ENCODE measurements around the gene CDY2A. TPM values are rescaled to one million over a fixed set of nuclear protein-coding genes. Genes with fewer than 3 reads are reported as not detected.
"Not testable (repeated sequence)": the region's sequence is repeated elsewhere in the genome, so short reads cannot be mapped to it uniquely, and the experiment has no call there.

The CDY2A gene, protein sequence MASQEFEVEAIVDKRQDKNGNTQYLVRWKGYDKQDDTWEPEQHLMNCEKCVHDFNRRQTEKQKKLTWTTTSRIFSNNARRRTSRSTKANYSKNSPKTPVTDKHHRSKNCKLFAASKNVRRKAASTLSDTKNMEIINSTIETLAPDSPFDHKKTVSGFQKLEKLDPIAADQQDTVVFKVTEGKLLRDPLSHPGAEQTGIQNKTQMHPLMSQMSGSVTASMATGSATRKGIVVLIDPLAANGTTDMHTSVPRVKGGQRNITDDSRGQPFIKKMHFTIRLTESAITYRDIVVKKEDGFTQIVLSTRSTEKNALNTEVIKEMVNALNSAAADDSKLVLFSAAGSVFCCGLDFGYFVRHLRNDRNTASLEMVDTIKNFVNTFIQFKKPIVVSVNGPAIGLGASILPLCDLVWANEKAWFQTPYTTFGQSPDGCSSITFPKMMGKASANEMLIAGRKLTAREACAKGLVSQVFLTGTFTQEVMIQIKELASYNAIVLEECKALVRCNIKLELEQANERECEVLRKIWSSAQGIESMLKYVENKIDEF
- polyA plus RNA-seq (not detected in 2 replicates), polyA minus RNA-seq (not detected in 2 replicates)

DNA sequence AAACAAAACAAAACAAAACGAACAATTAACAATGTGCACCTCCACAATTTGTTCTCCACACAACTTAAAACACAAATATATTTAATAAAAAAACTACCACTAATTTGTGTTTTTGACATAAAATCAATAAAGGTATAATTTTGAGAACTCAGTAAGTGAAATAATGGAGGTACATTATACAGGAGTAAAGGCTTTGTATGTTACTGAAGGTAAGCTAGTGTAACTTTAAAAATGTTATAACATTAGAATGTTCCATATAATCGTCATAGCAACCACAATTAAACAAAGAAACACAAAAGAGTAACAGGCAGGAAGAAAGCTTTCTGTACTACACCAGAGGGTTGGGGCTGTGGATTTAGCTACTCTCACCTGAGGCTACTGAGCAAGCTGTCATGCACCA, at the start of gene CDY2A:
TSS of gene CDY2A (plus strand) at position 301 of the 400 bp plus-strand sequence. CDS start 328 bp downstream, outside the sequence.
- H3K9ac ChIP-seq (ENCODE audit: low read length); H3K9me3 ChIP-seq (ENCODE audit: low read length); H3K79me2 ChIP-seq (replicated peaks; ENCODE audit: insufficient read depth, low read length); H4K20me1 ChIP-seq (ENCODE audit: insufficient read depth); H3K4me3 ChIP-seq (ENCODE audit: low read length); H2AFZ ChIP-seq (ENCODE audit: low read depth, low read length); H3K27ac ChIP-seq (ENCODE audit: low read length); H3K36me3 ChIP-seq (ENCODE audit: insufficient read depth, low read length); H3K9me2 ChIP-seq (ENCODE audit: insufficient read depth, low read length); H3K4me2 ChIP-seq (ENCODE audit: low read length); H3K27me3 ChIP-seq (ENCODE audit: insufficient read depth, low read depth, low read length); H3F3A ChIP-seq (ENCODE audit: insufficient read depth, low read length, poor library complexity, severe bottlenecking): not testable (repeated sequence)

DNA sequence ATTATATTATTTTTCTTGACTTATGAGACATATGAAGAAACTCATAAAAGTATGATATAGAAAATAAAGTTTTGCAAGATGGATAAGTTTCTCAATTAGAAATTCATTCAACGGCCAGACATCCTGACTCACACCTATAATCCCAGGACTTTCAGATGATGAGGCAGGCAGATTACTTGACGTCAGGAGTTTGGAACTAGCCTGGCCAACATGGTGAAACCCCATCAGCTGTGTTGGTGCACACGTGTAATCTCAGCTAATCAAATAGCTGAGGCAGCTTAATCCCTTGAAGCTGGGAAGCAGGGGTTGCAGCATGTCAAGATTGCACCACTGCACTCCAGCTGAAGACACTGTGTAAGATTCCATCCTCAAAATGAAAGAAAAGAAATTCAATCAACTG, 28.0 kb upstream of the CDY2A start:
- not testable (repeated sequence) for H3K9ac ChIP-seq (ENCODE audit: low read length); H2AFZ ChIP-seq (ENCODE audit: low read depth, low read length); H3K79me2 ChIP-seq (replicated peaks; ENCODE audit: insufficient read depth, low read length); H4K20me1 ChIP-seq (ENCODE audit: insufficient read depth); H3K9me3 ChIP-seq (ENCODE audit: low read length); H3K27me3 ChIP-seq (ENCODE audit: insufficient read depth, low read depth, low read length); H3F3A ChIP-seq (ENCODE audit: insufficient read depth, low read length, poor library complexity, severe bottlenecking); H3K4me2 ChIP-seq (ENCODE audit: low read length); H3K9me2 ChIP-seq (ENCODE audit: insufficient read depth, low read length); H3K36me3 ChIP-seq (ENCODE audit: insufficient read depth, low read length); H3K27ac ChIP-seq (ENCODE audit: low read length); H3K4me3 ChIP-seq (ENCODE audit: low read length)

DNA sequence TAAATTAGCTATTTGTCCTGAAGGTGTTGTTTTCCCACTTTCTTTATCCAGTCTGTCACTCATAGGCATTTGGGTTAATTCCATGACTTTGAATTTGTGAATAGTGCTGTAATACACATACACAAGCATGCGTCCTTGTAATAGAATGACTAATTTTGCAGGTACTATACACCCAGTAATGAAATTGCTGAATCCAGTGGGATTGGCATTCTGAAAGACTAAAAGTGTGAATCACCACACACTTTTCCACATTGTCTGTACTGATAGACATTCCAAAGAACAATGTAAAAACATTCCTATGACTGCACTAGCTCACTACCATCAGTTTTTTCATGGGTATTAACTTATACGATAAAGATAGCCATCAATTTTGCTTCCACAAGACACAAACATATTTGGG, 27.3 kb upstream of the CDY2A start:
- not testable (repeated sequence) for H4K20me1 ChIP-seq (ENCODE audit: insufficient read depth); H3K27me3 ChIP-seq (ENCODE audit: insufficient read depth, low read depth, low read length); H2AFZ ChIP-seq (ENCODE audit: low read depth, low read length); H3K79me2 ChIP-seq (replicated peaks; ENCODE audit: insufficient read depth, low read length); H3K4me3 ChIP-seq (ENCODE audit: low read length); H3K4me2 ChIP-seq (ENCODE audit: low read length); H3K9me2 ChIP-seq (ENCODE audit: insufficient read depth, low read length); H3K9me3 ChIP-seq (ENCODE audit: low read length); H3K36me3 ChIP-seq (ENCODE audit: insufficient read depth, low read length); H3K27ac ChIP-seq (ENCODE audit: low read length); H3F3A ChIP-seq (ENCODE audit: insufficient read depth, low read length, poor library complexity, severe bottlenecking); H3K9ac ChIP-seq (ENCODE audit: low read length)

DNA sequence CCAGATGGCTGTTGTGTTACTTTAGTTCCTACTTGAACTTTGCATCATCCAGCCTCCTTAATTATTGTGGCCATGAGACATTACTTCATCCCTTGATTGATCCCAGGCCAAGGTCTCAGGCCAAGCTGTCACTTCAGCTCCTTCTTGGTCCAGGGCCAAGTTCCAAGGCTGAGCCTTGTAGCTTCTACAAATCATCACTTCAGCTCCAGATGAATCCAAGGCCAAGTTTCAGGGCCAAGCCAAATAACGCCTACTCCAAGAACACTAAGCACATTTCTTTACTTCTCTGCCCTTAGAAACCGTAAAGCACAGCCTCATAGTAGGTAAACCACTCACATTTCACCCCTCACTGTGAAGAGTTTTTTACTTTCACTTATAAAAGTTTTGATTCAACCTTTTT, 1.7 kb upstream of the CDY2A start:
- not testable (repeated sequence) for H4K20me1 ChIP-seq (ENCODE audit: insufficient read depth); H3K9ac ChIP-seq (ENCODE audit: low read length); H3K4me3 ChIP-seq (ENCODE audit: low read length); H3K36me3 ChIP-seq (ENCODE audit: insufficient read depth, low read length); H3K9me3 ChIP-seq (ENCODE audit: low read length); H3K9me2 ChIP-seq (ENCODE audit: insufficient read depth, low read length); H3K79me2 ChIP-seq (replicated peaks; ENCODE audit: insufficient read depth, low read length); H2AFZ ChIP-seq (ENCODE audit: low read depth, low read length); H3F3A ChIP-seq (ENCODE audit: insufficient read depth, low read length, poor library complexity, severe bottlenecking); H3K27ac ChIP-seq (ENCODE audit: low read length); H3K27me3 ChIP-seq (ENCODE audit: insufficient read depth, low read depth, low read length); H3K4me2 ChIP-seq (ENCODE audit: low read length)

DNA sequence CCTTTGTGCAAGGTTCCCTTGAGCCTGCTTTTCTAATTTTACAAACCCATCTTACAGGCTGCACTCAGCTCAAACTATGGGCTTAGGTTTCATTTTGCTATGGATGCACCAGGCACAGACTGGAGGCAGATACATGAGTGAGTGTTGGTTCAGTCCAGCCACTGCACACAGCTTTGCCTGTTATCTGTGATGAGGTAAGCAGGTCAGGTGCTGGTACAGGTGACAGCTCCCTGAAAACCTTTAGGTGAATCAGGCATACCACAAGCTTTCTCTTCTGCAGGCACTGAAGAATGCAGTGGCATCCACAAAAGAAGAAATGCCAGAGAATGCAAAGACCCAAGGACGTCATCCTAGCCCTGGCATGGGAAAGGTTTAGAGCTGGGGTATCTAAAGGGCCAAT, 3.3 kb downstream of the CDY2A start:
- H3K27me3 ChIP-seq (ENCODE audit: insufficient read depth, low read depth, low read length); H3K4me3 ChIP-seq (ENCODE audit: low read length); H3K36me3 ChIP-seq (ENCODE audit: insufficient read depth, low read length); H3K4me2 ChIP-seq (ENCODE audit: low read length); H3K9me3 ChIP-seq (ENCODE audit: low read length); H3K9ac ChIP-seq (ENCODE audit: low read length); H2AFZ ChIP-seq (ENCODE audit: low read depth, low read length); H3K79me2 ChIP-seq (replicated peaks; ENCODE audit: insufficient read depth, low read length); H3F3A ChIP-seq (ENCODE audit: insufficient read depth, low read length, poor library complexity, severe bottlenecking); H4K20me1 ChIP-seq (ENCODE audit: insufficient read depth); H3K9me2 ChIP-seq (ENCODE audit: insufficient read depth, low read length); H3K27ac ChIP-seq (ENCODE audit: low read length): not testable (repeated sequence)

DNA sequence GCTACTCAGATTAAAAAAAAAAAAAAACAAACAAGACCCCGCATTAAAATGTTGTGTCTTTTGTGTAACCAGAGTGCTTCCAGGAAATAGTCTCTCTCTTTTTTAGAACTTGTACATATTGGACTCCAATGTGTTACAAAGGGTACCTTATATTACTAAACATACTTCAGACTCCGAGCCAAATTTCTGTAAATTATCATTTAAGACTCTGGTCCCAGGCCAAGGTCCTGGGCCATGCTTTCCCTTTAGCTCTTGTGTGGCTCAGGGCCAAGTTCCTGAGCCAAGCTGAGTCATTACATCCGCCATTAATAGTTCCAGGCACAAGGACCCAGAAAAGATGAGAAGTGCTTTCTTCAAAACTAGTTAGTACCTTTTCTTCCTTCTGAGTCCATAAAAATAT, 4.6 kb downstream of the CDY2A start:
- H2AFZ ChIP-seq (ENCODE audit: low read depth, low read length); H3K27me3 ChIP-seq (ENCODE audit: insufficient read depth, low read depth, low read length); H3K4me3 ChIP-seq (ENCODE audit: low read length); H3F3A ChIP-seq (ENCODE audit: insufficient read depth, low read length, poor library complexity, severe bottlenecking); H4K20me1 ChIP-seq (ENCODE audit: insufficient read depth); H3K79me2 ChIP-seq (replicated peaks; ENCODE audit: insufficient read depth, low read length); H3K27ac ChIP-seq (ENCODE audit: low read length); H3K9me3 ChIP-seq (ENCODE audit: low read length); H3K4me2 ChIP-seq (ENCODE audit: low read length); H3K9ac ChIP-seq (ENCODE audit: low read length); H3K36me3 ChIP-seq (ENCODE audit: insufficient read depth, low read length); H3K9me2 ChIP-seq (ENCODE audit: insufficient read depth, low read length): not testable (repeated sequence)

DNA sequence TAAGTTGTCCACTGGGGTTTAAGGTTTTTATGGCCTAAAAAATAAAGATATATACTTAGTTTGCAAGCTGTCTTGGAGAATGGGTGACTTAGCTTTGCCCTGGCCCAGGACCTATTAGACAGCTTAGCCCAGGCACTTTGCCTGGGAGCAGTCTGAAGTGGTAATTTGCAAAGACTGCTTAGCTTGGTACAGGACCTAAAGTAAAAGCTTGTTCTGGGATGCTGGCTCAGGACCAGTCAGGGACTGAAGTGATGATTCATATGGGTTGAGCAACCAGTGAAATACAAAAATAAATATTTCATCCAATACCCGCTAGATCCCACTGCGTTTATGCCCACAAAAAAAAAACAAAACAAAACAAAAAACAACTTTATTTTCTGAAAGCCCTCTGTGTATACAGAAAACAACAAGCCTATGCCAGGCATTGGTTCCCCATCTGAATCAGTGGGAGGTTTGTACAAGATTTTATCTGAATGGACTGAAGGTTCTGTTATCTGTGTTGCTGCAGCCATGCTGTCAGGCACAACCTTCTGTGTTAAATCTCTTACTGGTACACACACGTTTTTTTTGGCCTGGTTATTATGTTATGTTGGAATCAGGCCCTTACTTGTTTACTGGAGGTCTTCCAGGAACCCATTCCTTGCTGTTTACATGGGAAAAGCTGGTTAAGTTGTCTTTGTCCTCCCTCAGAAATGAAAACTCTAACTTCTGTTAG, 8.7 kb downstream of the CDY2A start:
- H4K20me1 ChIP-seq (ENCODE audit: insufficient read depth); H3F3A ChIP-seq (ENCODE audit: insufficient read depth, low read length, poor library complexity, severe bottlenecking); H3K9me2 ChIP-seq (ENCODE audit: insufficient read depth, low read length); H3K9ac ChIP-seq (ENCODE audit: low read length); H3K27ac ChIP-seq (ENCODE audit: low read length); H3K27me3 ChIP-seq (ENCODE audit: insufficient read depth, low read depth, low read length); H3K79me2 ChIP-seq (replicated peaks; ENCODE audit: insufficient read depth, low read length); H3K36me3 ChIP-seq (ENCODE audit: insufficient read depth, low read length); H3K4me3 ChIP-seq (ENCODE audit: low read length); H3K4me2 ChIP-seq (ENCODE audit: low read length); H3K9me3 ChIP-seq (ENCODE audit: low read length); H2AFZ ChIP-seq (ENCODE audit: low read depth, low read length): not testable (repeated sequence)

DNA sequence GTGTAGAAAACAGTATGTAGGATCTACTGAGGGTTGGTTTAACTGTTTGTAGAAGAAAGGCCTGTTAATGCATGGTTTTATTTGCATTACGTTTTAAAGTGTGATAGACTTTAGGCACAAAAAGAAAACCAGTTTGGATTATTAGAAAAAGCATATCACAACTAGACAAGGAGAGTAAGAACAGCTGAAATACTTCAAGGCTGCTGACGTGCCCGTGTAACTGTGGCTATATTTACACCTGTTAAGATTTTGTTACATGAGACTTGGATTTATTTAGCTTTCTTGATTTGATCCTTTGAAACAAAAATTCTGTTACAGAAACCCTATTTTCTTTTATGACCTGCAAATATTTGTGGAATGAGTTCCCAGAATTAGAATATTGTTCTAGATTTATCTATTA, 9.3 kb downstream of the CDY2A start:
- H4K20me1 ChIP-seq (ENCODE audit: insufficient read depth); H3K4me2 ChIP-seq (ENCODE audit: low read length); H3K79me2 ChIP-seq (replicated peaks; ENCODE audit: insufficient read depth, low read length); H3K9me3 ChIP-seq (ENCODE audit: low read length); H3K9me2 ChIP-seq (ENCODE audit: insufficient read depth, low read length); H3K27ac ChIP-seq (ENCODE audit: low read length); H3K27me3 ChIP-seq (ENCODE audit: insufficient read depth, low read depth, low read length); H2AFZ ChIP-seq (ENCODE audit: low read depth, low read length); H3F3A ChIP-seq (ENCODE audit: insufficient read depth, low read length, poor library complexity, severe bottlenecking); H3K36me3 ChIP-seq (ENCODE audit: insufficient read depth, low read length); H3K9ac ChIP-seq (ENCODE audit: low read length); H3K4me3 ChIP-seq (ENCODE audit: low read length): not testable (repeated sequence)

Data from neural cell (in vitro differentiated cells).